AG04450 (cell line): ENCODE data around the gene PRKAG3. TPM values are rescaled to one million over a fixed set of nuclear protein-coding genes. Genes with fewer than 3 reads are reported as not detected.

Source experiments
- CTCF ChIA-PET: fragments of 300-600, 350-600 bp; formaldehyde crosslinking; extraction: SDS; loops from one replicate; lab custom pipeline; 2022; ENCODE audit warnings: antibody characterized with exemption, inconsistent platforms; lab: Charles Lee
- POLR2A ChIA-PET: fragments of 350-600 bp; formaldehyde crosslinking; extraction: SDS; loops from one replicate; lab custom pipeline; 2021; ENCODE audit warnings: antibody characterized with exemption, inconsistent platforms; lab: Yijun Ruan, JAX
- DNase-seq: peaks from one replicate; pipeline ENCODE4 v3.0.0-alpha.2; 2011; ENCODE audit warnings: low read depth, low spot score
- H3K27ac ChIP-seq: one replicate; pipeline ENCODE4 v1.5.1; 2012; ENCODE audit warnings: low read depth, low read length, control low read depth
- H3K27me3 ChIP-seq: one replicate; pipeline ENCODE4 v1.6.0; 2012; ENCODE audit warnings: low read length; ENCODE audit not compliant: control insufficient read depth, insufficient read depth
- H3K4me3 ChIP-seq: 2 replicates; pipeline ENCODE4 v1.5.1; 2011; ENCODE audit warnings: mild to moderate bottlenecking, low read depth, low read length, control low read depth
- H3K9me3 ChIP-seq: 2 replicates; pipeline ENCODE4 v1.5.1; 2012; ENCODE audit warnings: low read length; ENCODE audit not compliant: control insufficient read depth, insufficient read depth
- CTCF ChIP-seq: IDR thresholded peaks from 2 replicates; pipeline ENCODE4 v1.5.1; 2011; ENCODE audit warnings: low read depth, low read length, control low read depth, inconsistent platforms
- polyA minus RNA-seq: library from RNA; depleted of rRNA, polyadenylated mRNA; stranded (reverse); fragments of >200 nt; gene quantifications from 2 replicates; pipeline ENCODE4 v1.2.3, GENCODE V29; 2011; rRNA and poly(A)+ RNA removed
- polyA plus RNA-seq: library from polyadenylated mRNA; depleted of rRNA; stranded (reverse); fragments of >200 nt; gene quantifications from 2 replicates; pipeline ENCODE4 v1.2.3, GENCODE V29; 2011; rRNA removed

PRKAG3 gene
- not detected in 2 replicates for polyA plus RNA-seq
- polyA minus RNA-seq: not detected in 2 replicates

DNA sequence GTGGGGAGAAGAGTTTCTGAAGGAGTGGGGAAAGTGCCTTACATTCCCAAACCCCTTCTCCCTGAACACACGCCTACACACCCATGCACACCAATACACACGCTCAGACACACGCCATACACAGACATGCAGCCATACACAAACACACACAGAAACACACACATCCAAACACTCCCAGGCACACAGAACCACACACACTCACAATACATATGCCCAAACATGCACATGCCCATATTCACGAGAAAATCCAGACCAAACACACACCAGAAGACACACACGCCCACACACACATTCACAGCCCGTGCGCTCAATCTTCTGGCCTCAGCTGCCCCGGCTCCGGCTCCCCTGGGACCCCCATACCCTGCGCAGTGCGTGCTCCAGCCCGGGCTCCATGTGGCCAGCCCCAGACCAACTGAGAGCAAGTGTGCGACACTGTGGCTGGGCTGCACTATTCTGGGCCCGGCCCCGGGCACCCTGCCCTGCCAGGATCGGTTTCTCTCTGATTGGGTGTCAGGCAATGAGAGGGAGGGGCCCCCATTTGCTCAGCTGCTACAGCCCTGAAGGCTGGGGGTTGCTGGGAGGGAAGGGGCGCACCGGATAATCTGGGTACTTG is at the start of gene PRKAG3:
PRKAG3 (minus strand) TSS at position 426 of the 613 bp plus-strand sequence.
- no peak for DNase-seq
- POLR2A ChIA-PET: interaction anchor here (0.7 kb wide), 1 partner anchor 13 kb away, joined by 3 read pairs; no protein-coding TSS in a partner anchor
- H3K27ac ChIP-seq: no peak within 1 kb of the TSS

DNA sequence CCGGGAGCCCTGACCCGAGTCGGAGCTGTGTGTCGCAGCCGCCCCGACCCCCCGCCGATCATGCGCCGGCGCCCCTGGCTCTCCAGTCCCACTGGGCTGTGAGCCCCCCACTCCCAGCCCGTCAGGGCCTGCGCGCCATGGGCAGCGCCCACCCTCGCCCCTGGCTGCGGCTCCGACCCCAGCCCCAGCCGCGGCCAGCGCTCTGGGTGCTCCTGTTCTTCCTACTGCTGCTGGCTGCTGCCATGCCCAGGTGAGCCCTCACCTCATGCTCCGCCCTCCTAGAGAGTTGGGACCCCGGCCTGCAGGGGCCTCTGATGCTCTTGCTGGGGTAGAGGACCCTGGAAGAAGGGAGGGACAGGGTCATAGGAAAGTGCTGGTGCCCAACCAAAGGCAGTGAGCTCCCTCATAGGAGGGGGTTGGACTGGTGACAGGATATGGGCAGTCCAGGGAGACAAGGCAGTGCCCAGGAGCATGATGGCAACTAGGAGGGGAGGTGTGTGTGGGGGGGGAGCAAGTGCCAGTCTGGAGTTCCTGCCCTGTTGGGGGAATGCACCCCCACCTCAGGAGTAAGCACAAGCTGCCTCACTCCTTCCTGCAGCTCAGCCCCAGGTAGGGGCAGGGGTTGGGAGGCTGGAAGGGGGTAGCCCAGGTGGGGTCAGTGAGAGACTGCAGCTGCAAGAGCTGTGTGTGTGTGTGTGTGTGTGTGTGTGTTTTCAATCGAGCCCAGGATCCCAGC is 49.4 kb upstream of the PRKAG3 start:
- ChIA-PET POLR2A (no interaction called here), CTCF (interaction anchor here (8.9 kb wide), 1 partner anchor 16 kb away, joined by 127 read pairs; no protein-coding TSS in a partner anchor)
- no peak for DNase-seq
- no peaks in the 10 kb centered on the region; the same call in 1 of the 2 replicates for H3K9me3 ChIP-seq
- H3K4me3 ChIP-seq: no peak overlapping the region
- no peak for TF ChIP-seq CTCF
- no peak overlapping the region for H3K27ac ChIP-seq
- H3K27me3 ChIP-seq: peaks cover 85% of the 10 kb centered on the region

More for the DNA sequence above, at the start of gene PRKAG3:
- Histone ChIP-seq H3K9me3 (no peaks in the 10 kb centered on the region), H3K27me3 (peaks cover 42% of the 10 kb centered on the region), H3K4me3 (no peak within 1 kb of the TSS)
- CTCF ChIA-PET: interaction anchor here (1.2 kb wide), 1 partner anchor 16 kb away, joined by 3 read pairs; no protein-coding TSS in a partner anchor
- no peak for TF ChIP-seq CTCF

DNA sequence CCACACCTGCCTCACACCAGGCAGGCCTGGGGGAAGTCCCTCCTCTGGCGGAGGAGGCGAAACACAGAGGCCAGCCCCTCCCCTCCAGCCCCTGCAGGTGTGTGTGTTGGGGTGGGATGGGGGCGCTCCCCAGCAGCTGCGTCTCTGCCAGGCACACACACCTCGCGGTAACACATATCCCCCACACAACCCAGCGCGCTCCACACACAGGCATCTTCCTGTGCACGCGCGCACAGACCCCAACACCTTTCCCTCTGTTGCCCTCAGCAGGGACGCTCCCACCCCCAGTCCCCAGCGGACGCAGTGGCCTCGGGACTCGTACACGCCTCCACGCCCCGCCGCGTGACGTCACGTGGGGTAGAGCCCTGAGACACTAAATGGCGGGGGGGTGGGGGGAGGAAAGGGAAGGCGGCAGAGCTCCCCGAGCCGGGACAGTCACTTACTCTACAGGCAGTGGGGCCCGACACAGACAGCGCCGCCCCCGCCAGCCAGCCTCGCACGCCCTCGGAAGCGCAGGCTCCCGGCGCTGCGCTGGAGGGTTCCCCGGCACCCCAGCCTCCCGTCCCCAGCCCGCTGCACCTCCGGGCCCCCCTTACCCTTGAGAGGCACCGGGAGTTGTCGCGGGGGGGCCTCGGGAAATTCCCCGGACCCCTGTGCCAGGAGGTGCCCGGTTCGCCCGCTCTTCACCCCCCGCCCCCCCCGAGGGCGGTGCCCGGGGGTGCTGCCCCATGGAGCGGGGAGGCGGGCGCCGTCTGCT is 48.7 kb upstream of the PRKAG3 start, which contains the start of gene WNT10A:
WNT10A (plus strand) TSS at position 751 of the 757 bp plus-strand sequence. CDS start 144 bp downstream, outside the sequence.
- no peak for TF ChIP-seq CTCF
- H3K4me3 ChIP-seq: no peak within 1 kb of the TSS
- ChIA-PET POLR2A (interaction anchor here (0.5 kb wide), 1 partner anchor 395 kb away, joined by 6 read pairs; no protein-coding TSS in a partner anchor), CTCF (interaction anchor here (8.9 kb wide), 1 partner anchor 17 kb away, joined by 127 read pairs; no protein-coding TSS in a partner anchor)
- no peaks in the 10 kb centered on the region; the same call in 1 of the 2 replicates for H3K9me3 ChIP-seq
- no peak for DNase-seq
- no peak within 1 kb of the TSS for H3K27ac ChIP-seq
- H3K27me3 ChIP-seq: peaks cover 82% of the 10 kb centered on the region

- Histone ChIP-seq H3K9me3 (no peaks in the 10 kb centered on the region; the same call in 1 of the 2 replicates), H3K4me3 (no peak overlapping the region), H3K27me3 (peaks cover 81% of the 10 kb centered on the region), H3K27ac (no peak overlapping the region)
- POLR2A ChIA-PET: interaction anchor here (0.5 kb wide), 1 partner anchor 395 kb away, joined by 6 read pairs; no protein-coding TSS in a partner anchor
- DNase-seq: no peak
- CTCF ChIA-PET: interaction anchor here (8.9 kb wide), 1 partner anchor 17 kb away, joined by 127 read pairs; no protein-coding TSS in a partner anchor
- TF ChIP-seq CTCF: no peak
These were observed 48.1 kb upstream of the PRKAG3 start for GRCh38 chr2:218879776-218880101.
